COLO668 (cell line): Measurements from ENCODE around the gene BEND5.

Experiments
- DNase-seq: peaks from one replicate; lab custom pipeline; 2025; ENCODE audit not compliant: unreplicated experiment; lab: John Stamatoyannopoulos, UW

Gene BEND5

DNA sequence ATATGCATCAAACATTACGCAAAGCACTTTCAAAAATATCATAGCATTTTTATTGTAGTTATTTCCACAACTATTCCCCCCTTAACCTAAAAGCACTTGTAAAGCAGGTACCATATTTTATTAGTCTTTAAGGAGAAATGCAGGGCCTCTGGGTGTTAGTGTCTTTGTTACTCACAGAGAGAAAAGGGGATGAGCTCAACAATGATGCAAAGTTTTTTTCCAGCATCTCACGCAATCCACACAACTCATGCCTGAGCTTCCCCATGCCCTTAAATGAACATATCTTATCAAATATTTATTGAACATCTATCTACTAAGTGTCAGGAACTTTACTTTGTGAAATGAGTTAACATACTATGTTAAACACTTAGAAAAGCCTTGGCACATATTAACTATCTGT lies 50.6 kb downstream of the BEND5 start:
- no peak for DNase-seq

DNA sequence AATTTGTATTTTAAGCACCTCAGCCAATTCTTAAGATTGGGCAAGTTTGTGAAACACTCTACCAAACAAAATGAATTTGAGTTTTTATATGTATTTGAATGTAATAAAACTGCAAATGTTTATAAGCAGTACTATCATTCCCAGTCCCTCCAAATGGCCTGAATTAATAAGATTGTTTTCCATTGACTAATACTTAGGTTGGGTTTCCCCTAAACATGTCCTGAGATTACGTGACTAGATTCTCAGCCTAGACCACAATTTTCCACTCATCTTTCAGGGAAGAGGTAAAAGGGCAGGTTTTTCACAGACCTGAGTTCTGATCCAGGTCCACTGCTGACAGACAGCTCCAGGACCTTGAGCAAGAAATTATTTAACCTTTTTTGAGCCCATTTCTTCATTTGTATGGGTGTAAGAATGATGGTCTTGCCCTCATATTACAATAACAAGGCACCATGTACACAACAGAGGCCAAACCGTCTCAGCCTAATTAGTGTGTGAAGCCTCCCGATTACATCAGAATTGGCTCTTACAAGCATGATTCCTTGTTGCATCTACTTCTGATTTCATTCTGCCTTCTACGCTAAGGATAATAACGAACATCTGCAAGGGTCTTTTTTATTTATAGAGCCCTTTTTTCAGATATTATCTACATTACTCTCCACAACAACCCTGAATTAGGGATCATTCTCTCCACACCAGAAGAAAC lies 51.2 kb downstream of the BEND5 start:
- no peak for DNase-seq

DNA sequence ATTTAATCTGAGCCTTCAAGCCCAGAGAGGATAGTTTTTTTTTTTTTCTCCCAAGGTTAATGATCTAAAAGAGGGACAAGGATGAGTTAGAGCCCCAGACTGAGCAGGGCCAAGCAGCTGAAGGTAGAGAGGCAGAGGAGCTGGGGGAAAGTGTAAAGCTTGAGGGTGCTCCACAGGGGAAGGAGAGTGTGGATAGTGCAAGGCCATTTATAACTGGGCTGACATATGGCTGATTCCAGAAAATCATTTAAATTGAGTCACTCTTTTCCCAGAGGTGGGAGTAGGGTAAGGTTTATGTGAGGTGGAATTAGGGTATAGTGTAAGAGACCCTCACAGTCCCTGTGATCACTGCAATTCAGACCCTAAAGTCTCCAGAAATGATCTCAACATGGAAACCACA lies 55.8 kb downstream of the BEND5 start:
- no peak for DNase-seq

DNA sequence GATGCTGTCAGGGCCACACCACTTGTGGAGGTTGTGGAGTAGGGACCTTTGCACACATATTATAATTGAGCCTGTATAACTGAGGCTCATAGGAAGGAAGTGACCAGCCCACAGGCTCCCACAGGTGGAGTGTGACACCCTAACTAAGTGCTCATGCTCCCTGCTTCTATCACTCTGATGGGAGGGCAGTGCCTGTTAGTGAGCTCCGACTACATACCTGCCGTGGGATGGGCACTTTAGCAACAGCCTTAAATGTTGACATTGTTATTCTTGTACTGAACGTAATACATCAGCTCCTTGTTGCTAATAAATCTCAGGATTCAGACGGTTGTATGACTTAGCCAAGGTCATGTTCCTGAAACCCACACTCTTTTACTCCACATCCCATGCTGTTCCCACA lies 58.0 kb downstream of the BEND5 start:
- no peak for DNase-seq

DNA sequence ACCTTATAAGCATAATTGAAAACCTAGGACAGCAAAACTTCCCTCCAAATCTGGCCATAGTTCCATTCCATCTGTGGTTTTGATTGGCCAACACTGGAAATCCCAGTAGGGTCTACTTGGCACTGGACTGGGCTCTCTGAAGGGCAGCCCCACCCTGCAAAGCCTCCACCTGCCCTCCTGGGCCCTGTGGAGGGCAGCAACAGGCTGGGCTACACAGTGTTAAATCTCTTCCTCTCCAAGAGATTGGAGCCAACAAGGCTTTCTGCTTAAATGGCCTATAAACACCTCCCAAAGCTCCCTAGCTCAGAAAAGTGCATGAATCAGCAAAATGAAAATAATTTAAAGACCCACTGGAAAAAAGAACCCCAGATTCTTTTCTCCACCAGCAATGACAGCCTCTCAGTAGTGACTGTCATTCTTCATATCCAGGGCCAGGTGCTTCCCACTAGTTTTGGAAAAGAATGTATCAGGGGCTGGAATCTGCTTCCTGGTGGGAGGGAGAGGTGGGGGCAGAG lies 58.5 kb downstream of the BEND5 start:
- DNase-seq: no peak

DNA sequence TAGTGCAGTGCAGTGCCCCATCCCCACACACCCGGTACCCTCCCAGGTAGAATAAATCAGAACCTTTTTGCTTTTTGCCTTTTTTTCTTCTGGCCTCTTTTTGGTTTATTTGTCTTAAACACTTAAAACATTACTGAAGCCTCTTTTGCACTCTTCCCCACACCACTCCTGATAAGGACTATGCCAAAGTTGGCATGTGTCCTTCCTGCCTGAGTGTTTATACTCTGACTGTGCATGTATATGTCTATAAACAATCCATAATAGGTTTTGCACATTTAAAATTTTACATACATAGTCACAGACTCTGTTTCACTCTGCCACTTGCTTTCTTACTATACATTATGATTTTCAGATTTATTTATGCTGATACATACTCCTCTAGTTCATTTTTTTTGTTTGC lies 59.6 kb downstream of the BEND5 start:
- no peak for DNase-seq

DNA sequence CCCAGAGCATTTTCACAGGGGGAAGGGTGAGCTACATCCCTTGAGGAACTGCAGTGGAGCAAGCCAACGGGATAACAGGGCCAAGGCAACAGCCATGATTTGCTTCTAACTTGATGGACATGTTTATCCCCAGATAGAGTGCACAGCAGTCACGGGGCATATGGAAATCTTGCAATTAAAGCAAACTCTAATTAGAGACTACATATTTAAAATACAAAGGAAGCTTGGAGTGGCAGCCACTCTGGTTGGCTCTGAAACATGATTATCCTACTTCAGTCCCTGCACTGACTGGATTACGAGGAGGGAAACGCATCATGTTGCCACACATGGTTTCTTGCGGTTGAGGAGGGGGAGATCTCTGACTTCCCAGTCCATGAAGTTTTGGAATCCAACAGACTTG lies 60.8 kb downstream of the BEND5 start:
- no peak for DNase-seq

DNA sequence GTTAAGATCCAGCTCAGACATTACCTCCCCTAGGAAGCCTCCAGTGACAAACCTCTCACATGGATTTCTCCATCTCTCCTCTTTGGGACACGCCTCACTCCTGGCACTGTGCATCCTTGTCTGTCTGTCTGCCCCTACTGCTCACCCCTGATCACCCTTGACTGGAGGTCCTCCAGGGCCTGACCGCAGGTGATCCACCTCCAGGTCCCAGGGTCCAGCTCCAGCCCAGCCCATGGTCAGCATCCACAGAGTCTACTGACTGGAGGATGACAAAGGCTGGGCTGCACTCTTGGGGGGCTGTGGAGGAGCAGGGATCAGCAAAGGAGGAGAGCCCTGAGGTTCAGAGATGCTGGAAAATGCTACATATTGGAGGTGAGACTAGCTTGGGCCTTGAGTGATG lies 65.8 kb downstream of the BEND5 start:
- DNase-seq: no peak

DNA sequence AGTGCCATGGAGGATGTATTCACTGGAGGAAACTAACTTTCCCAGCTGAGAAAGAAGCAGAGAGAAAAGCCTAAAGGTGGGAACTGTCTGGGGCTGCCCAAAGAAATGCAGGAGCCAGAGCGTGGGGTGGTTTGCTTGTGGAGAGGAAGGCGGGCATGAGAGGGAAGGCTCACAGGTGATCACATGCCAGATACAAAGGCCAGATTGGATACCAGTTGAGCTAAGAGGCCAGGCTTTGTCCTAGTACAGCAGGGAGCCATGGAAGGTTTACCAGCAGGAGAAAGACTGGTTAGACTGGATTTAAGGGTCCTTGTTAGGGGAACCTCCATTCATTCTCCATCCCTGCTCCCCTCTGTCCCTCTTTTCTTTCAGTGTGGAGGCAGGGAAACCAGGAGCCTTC lies 66.4 kb downstream of the BEND5 start:
- DNase-seq: no peak

DNA sequence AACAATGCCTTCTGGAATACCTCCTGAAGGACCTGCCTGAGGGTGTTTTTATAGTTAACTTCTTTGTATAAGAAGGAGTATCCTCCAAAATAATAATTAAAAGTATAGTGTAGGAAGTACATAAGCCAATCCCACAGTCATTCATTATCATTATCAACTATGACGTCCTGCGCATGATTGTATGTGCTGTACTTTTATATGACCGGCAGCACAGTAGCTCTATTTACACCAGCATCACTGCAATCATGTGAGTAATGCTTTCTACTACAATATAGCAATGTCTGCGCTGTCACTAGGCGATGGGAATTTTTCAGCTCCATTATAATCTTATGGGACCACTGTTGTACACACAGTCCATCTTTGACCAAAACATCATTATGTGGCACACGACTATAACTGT lies 72.0 kb downstream of the BEND5 start:
- no peak for DNase-seq

DNA sequence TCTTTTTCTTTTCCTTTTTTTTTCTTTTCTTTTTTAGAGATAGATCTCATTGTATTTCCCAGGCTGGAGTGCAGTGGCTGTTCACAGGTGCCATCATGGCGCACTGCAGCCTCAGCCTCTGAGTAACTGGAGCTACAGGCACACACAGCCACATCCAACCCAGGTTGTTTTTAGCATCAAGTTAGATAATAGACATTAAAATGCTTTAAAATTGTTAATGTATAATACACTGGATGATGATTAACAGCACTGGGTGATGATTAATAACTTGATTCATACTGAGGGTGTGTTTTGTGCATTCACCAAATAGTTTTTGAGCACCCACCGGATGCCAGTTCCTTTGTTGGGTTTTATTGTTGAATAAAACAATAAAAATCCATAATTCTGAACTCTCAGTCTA lies 75.2 kb downstream of the BEND5 start:
- no peak for DNase-seq

DNA sequence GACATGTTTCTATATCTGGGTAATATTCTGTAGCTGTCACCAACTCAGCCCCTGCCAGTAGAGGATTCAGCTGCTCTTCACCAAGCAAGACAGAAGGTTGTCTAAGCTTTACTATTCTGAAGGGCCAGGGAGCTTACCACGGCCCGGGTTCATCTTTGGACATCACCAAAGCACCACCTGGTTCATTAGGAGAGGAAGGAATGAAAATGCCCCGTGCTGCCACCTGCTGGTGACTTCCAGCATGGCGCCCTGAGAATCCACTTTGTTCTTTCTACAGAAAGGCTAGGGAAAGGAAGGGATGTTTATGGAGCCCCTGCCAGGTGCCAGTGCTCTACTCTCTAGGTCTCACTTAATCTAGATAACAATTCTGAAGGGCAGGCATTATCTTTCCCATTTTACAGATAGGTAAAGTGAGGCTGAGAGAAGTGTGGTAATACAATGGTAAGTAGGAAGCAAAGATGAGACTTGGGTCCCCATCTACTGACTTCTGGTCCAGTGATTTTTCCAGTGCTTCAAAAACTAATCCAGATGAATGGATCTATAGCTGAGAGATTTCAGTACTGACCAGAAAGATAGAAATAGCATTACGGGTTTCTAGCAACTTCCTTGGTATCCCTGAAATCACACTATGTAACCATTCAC lies 79.5 kb downstream of the BEND5 start:
- peak; percentile 84 for DNase-seq

DNA sequence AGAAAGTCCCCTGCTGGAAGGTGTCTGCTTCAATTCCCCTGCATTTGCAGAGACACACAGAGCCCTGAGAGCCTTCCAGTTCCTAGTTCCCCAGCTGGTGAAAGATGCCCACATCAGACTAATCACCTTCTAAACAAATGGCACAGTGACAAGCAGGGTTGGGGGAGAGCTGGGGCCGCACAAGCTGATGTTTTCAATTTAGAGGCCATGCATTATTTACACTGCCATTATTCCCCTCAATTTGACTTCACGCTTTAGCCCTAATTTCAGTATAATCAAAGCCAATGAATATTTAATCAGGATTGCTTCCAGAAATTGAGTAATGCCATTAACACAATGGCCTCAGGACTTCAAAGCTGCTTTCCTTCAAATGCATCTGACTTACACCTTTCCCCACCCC lies 81.5 kb downstream of the BEND5 start:
- no peak for DNase-seq

DNA sequence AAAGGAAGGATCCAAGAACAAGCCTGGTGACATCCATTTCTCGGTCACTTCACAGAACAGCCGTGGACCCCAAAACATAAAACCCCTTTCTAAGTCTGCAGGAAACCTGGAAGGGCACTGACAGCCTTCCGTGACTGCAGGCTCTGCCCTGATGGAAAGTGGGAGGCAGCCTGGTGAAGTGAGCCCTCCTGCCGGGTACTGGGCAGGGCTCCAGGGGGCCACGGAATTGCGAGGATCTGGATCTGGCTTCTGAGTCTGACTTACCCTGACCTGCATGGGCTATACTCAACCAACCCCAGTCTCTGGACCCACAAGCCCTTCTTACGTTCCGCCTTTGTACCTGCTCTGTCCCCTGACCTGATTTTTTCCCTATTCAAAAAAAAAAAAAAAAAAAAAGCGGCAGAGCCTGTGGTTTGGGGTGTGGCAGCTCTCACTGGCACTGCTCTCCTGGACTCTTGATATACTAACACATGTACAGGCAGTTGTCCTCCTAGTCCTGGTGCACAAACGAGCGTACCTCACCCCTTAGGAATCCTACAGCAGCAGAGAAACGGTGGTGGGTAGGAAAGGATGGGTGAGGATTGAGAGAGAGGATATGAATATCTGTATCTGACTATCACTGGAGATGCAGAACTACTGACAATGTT lies 82.9 kb downstream of the BEND5 start:
- no peak for DNase-seq

DNA sequence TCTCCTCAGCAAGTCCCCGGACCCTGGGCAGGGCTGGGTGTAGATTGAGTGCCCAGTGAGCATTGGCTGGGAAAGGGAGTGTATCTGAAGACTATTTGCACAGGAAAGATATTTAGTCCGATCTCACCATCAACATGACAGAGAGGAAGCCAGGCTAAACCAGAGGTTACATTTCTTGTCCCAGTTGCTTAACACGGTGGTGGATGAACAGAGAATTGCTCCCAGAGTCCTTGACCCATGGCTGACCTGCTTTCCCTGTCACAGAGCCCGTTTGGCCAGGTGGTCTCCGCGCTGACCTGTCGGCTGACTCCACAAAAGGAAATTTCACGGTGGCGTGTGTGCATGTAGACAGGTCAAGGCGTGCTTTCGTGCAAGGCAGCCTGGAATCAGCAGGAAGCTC lies 83.5 kb downstream of the BEND5 start:
- no peak for DNase-seq

DNA sequence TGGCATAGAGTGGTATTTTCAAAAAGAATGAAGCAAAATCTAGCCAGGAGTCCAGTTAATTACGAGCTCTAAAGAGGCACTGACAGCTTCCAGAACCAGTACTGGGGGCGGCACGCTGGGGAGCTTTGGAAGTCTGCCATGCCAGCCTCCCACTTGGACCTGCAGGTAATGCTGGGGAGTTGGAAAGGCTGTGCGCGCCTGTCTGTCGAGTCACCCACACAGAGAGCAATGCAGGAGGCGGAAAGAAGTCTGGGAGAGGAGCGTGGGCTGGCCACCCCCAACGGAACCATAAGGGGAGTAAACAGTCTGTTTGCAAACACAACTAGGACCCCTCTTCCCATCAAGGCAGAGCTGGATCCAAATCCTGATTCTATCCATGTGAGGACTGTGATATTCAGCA lies 84.5 kb downstream of the BEND5 start:
- no peak for DNase-seq

DNA sequence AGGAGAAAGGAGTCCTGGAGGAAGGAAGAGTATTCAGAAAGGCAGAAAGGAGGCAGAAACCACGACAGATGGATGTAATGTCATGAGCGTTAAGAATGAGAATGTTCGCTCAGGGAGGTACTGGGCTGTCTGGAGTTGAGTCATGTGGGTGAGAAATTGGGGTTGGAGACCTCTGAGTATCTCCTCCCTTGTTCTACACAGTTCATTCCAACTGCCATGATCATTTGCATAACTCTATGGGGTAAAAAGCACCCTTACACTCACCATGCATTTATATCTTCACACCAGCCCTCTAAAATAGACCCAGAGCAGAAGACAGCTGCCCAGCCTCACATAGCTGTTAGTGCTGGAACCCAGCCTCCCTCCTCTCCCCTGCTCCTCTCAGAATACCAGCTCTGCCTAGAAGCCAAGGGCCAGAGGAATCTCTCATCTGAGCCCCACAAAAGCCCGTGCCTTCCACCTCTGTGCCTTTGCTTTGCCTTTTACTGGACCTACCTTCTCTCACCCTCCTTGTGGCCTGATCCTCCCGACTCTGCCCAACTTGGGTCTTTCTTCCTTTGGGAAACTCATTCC lies 85.2 kb downstream of the BEND5 start:
- no peak for DNase-seq

DNA sequence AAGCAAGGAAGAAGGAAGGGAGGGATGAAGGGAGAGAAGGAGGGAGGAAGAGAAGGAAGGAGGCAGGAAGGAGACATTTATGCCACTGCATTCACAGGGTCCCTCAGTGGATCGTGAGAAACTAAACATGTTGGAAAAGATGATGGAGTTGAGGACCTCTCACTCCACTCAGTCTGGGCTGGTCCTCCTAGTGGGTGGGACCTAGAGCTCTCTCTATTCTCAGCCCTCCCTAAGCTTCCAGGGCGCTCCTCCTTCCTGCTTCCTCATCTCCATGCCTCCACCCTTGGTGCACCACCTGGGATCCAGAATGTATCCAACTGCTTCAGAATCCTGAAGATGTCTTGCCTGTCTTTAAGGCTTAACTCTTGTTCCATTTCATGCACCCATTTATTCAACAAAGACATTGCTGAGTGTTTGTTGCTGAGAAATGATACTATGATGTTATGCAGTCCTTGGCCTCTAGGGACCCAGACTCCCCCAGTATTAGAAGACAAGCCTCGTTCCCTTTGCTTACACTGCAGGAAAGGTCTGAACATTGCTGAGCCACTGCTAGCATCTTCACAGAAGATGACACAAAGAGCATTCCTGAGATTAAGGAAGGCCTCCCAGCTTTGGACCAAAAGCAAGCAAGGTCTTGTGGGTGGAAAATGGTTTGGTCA lies 88.5 kb downstream of the BEND5 start:
- no peak for DNase-seq

DNA sequence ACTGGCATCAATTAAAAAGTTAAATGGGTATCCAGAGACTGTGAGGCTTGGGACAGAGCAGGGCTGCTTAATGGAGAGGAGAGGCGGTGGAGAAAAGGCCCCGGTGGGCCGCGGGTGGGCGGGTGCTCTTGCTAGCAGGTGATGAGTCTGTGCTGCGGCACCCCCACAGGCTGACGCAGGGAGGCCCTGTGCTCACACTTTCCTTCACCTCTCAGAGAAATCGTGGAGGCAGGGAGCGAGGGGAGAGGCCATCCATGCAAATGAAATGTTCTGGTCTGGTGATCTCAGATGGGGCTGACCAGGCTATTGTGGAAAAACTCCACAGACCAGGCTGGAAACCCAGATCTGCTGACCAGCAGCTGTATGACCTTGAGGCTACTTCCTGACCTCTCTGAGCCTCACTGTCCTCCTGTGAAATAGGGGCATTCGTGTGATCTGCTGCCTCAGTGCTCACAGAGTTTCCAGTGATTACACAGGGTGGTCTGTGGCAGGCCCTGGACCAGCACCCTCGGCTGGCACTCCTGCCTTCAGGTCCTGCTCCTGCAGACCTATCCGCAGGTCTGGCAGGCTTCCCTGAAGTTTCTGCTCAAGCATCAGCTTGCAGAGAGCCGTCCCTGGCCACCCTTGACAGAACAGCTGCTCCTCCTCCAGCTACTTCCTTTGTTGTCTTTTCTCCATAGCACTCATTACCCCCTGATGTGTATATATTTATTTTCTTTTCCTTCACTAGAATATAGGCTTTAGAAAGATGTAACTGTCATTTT lies 89.2 kb downstream of the BEND5 start:
- DNase-seq: no peak

DNA sequence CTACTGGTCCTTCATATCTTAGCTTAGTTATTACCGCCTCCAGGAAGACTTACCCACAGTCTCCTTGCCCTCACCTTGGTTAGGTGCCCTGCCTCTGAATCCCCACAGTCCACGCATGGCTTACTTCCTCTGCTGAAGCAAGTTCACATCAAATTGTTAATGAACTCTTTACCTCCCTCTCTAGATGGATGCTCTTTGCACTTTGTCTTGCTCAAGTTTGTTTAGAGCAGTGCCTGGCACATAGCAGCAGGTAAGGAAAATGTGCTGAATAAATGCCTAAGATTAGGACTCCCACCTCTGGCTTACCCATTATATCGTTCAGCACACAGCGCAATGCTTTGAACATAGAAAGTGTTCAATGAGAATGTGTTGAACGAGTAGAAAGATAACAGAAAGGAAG lies 90.5 kb downstream of the BEND5 start:
- no peak for DNase-seq

DNA sequence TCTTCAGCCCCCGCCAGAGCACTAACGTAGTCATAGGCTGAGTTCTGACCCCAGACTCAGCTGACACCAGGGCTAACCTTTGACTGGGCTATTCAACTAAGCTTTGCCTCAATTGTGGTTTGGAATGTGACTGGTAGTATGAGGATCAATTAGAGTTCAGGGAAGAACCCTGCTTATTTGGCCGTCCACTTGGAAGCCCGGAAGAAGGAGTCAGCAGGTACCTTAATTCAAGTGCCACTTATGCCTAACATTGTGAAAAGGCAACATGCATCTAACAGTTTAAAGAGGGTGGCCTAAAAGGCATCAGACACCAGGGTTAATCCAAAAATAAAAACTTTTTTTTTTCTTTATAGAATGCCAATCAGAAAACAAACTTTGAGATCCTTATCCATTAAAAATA lies 92.3 kb downstream of the BEND5 start:
- DNase-seq: no peak
